GM18861 (cell line): Measurements from ENCODE around the gene ITPRID2.

ENCODE experiments used
- ATAC-seq: cut with Tn5 transposase; IDR thresholded peaks from one replicate; pipeline ENCODE4 v1.9.1; 2021; ENCODE audit not compliant: unreplicated experiment

ITPRID2 gene

GRCh38 chr2:181879295-181879694, 12.2 kb upstream of the ITPRID2 start:
- no peak for ATAC-seq

GRCh38 chr2:181882246-181883020, 9.1 kb upstream of the ITPRID2 start:
- ATAC-seq, result no peak

DNA sequence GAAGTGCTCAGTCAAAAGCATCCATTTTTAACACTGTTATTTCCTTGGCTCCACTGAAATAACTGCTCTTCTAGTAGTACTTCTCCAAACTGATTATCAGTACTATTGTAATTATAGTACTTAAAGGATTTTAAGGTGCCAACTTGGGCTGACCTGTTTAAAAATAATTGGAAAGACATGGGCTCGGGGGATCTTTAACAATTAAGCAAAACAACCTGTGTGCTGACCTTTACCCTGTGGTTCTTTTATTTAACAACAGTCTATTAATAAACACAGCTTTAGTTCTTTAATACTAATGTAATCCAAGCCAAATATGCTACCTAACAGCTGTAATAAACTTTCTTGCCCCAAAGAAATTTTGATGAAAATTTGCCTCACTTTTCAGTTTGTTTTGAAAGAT, 6.9 kb upstream of the ITPRID2 start:
- ATAC-seq, result no peak

DNA sequence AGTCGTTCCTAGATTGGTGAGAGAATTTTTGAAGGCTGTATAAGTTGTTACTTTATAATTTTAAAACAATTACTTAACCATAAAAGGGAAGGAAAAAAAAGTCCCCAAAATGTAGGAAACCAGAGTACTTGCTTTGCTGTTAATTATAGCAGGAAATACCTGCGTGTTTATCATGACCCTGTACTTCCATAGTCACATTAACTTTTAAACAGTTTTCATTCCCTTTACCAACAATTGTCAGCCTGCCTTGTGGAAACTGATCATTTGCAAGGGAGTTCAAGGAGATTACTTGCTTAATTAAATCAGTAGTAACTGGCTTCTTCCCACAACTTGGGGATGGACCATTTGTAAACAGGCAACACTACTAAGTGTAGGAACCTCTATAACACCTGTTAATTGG, 6.4 kb upstream of the ITPRID2 start:
- no peak for ATAC-seq

- ATAC-seq, result no peak
Measured at GRCh38 chr2:181886192-181886591, 5.3 kb upstream of the ITPRID2 start.

GRCh38 chr2:181887045-181887444, 4.5 kb upstream of the ITPRID2 start:
- ATAC-seq, result no peak

DNA sequence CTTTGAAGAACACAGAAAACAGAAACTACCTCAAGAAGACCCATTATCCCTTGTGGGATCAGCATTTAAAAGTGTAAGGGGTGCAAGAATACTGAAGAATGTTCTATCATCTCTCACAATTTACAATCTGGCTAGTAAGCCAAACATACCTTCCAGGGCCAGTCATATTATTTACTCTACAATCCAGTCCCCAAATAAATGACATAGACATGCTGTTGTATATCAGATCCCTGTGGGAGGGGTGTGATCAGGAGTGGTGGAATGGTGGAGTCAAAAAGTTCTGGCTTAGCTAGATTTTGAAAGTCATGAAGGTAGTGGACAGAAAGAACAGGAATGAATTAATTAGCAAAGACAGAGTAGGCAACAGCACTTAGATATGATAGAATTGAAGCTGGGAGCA, 1.8 kb upstream of the ITPRID2 start:
- ATAC-seq, result no peak

DNA sequence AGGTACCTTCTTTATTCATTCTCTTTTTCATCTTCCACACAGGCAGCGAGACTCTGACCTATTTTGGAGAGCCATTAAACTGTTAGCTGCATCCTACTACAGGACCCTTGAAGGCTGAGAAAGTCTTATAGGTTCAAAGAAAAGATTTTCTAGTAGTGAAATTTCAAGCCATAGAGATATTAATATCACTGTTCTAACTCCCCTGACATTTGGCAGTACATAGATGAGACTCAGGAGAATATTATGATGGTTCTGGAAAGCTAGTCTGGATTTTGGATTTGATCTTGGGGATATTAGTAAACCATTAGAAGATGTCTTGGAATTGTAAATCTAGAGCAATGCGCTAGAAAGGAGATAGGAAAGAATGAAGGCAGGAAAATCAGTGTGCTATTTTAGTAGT, 1.3 kb upstream of the ITPRID2 start:
- ATAC-seq, result no peak

- ATAC-seq, result peak; percentile 35
Measured at GRCh38 chr2:181891966-181892798, 652 bp downstream of the ITPRID2 start.

DNA sequence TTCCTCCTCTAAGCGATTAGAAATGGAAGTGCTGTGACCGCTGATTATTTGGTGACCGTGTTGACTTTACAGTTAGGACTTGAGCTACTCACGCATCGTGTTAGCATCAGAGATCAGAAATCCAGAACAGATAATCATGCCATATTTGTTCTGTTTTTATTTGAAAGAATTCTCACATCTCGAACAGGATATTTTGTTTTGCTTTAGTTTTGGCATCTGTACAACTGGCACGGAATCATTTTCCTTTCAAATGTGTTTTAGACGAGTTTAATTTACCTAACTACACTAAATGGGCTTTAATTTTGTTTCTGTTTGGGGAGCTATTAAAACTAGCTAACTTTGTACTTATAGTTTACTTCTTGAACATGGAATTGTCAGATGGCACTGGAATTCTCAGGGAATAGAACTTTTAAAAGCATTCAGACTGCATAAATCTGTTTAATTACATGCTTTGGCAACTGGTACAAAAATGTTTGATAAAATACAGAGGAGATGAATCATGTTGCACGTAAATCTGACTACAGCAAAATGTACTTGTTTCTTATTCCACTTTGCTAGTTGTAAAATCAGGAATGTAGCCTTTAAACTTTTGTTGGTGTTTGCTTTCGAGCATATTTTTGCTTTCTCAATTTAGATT, 1.4 kb downstream of the ITPRID2 start:
- no peak for ATAC-seq

DNA sequence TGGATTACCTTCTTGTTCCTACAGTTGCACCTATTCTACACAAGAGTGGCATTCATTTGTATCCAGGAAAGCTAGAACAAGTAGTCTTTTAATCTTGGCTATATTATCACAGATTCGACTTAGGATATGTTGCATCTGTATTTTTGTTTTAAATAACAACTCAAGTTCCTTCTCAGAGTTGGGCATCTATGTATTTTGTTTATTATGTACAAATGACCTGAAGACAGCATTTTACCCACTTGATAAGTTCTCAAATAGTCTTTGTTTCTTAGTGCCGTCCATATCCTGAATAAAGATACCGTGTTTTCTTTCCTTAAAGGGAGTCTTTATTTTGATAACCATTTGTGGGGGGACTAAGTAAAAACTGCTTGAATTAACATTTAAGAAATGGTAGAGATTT, 2.9 kb downstream of the ITPRID2 start:
- no peak for ATAC-seq

DNA sequence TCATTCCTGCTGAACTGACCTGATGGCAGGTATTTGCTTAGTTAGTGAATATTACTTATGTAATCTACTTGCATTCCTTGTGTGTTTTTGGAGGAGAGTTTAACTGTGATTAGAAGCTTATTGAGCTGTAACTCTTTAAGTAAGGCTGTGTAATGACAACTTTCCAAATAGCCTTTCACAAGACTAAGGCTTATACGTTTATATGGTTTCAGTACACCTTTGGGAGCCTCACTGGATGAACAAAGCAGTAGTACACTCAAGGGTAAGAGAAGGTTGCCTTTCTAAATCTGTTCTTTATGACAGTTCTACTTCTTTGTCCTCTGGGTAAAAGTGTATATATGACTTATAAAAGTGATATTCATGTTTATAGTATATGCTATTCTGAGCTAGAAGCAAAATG, 4.3 kb downstream of the ITPRID2 start:
- ATAC-seq, result no peak

DNA sequence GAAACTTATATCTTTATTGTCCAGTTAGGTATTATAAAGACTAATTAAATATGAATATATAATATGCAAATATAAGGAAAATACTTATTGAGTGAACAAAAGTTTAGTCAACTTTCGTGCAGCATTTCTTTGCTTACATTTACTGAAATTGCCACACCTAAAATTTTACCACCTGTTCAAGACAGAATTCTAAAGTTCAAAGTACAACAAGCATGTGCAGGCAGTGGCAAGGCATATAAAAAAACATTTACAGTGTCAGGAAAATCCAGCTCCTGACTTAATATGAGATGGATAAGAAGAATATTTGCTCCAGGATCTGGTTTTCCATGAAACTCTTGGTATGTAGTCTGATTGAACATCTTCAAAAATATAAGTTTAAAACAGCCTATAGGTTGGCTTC, 4.8 kb downstream of the ITPRID2 start:
- ATAC-seq, result no peak

DNA sequence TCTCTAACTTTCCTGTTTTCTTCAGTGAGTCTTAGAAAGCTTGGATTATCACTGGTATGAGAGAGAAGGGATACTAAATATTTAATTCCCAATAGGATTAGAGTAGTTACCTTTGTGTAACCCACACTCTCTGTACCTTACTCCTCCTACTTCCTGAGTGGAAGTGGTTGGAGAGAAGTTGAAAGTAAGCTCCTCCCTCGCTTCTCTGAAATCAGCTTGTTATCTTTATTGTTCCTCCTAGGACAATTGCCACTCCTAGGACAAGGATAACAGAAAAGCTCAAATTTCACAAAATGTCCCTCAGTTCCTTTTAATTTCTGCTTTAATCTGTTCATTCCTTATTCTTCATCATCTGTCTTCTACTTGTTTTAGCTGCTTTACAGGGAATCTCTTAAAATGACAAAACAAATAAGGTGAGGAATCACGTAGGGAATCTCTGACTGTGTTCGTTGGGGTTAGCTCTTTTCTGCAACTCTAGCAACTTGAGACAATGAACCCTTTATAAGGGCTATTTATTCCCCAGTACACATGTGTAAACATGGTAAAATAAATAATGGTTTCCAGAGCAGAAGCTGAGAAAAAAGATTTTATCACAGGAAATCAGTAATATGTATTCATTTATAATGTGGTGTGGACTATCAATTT, 8.6 kb downstream of the ITPRID2 start:
- no peak for ATAC-seq

DNA sequence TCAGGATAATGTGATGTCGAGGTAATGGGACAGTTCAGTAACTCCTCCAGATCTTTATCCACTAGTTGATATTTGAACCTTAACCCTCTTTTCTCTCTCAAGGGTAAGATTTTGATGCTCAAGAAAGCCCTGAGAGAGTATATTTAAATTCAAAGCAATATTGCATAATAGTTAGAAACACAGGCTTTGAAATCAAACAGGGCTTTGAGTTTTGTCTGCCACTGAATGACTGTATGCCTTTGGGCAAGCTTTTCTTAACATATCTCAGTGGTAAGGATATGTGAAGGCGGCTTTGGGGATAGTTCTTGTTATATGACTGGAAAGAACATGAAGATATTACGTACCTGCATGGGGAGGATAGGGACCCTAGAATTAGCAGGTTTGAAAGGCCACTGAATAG, 11.1 kb downstream of the ITPRID2 start:
- no peak for ATAC-seq

GRCh38 chr2:181904022-181904632, 12.6 kb downstream of the ITPRID2 start:
- ATAC-seq, result no peak

DNA sequence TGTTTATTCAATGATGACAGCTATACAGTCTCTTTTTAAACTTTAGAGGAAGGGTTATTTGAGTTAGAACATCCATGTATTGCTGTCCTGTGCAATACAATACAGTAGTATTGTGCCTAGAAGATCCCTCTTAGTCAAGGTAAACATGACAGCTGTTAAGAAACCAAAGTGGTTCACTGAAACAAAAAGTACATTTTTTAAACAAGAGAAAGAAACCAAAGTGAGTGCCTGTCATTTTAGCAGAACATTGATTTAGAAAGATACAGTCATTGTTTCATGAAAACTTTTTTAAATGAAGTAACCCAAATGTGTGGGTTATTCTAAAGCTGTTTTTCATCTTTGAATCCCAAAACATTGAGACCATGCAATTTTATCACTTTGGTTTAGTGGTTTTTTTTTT, 15.5 kb downstream of the ITPRID2 start:
- no peak for ATAC-seq

DNA sequence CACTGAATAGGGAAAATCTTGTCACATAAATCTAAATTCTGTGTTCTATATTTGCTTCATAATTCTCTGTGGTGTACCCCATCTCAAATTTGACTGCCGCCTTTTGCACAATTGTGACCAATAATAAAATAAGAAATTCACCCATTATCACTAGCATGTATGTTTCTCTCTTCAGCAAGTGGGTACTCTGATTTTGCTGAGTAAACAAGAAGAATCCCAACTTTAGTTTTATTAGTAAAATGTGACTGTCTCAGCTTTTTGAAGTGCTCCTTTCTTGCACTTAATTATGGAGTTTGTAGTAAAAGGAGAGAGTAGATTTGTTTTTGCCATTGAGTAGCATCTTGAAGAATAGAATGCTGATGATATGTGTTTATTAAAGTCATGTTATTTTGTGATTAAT, 16.1 kb downstream of the ITPRID2 start:
- ATAC-seq, result no peak

DNA sequence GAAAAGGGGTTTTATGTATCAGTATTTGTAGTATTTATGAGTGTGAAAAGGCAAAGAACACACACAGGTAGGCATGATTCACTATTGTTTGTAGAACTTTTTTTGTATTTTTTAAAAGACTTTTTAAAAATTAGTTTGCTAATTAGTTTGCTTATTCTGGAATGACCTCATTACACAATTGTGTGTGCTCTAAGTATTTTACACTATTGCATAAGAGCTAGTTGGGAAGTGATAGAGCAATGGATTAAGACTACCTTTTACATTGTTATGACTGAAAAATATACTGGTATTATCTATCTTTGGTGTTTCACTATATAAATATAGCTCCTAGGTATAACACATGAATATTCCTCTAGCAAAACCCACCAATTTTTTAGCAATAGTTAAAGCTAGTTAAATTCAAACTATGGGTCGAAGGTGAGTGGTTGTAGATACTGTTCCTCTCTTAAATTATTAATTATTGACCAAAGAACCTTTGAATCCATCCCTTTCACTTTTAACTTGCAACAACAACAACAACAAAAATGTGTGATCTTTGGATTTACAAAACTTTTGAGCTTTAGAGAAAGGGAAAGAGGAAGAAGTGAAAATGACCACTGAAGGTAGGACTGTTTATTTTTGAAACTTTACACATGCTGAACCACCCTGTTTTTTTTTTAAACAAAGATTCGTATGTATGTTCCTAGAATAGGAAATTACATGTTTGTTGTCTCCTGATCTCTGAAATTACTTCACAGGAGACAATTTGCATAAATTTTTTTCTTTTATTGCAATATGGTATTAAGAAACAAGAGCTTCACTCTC, 18.7 kb downstream of the ITPRID2 start:
- ATAC-seq, result peak; percentile 40

GRCh38 chr2:181911830-181912229, 20.3 kb downstream of the ITPRID2 start:
- ATAC-seq, result no peak
